A549 (cell line): ENCODE data around the gene CLASP1.

ENCODE experiments used
- CTCF ChIP-seq: fragments of >200 bp; sonication (Bioruptor Twin); formaldehyde crosslinking; IDR thresholded peaks from 3 replicates; pipeline ENCODE4 v1.5.1; 2016
- ESRRA ChIP-seq: fragments of 150-350 bp; IDR thresholded peaks from 2 replicates; pipeline ENCODE4 v1.6.1; 2014; ENCODE audit warnings: mild to moderate bottlenecking, low read length, borderline replicate concordance
- HEYL ChIP-seq: fragments of 250-450 bp; sonication (Bioruptor Pico); IDR thresholded peaks from 2 replicates; pipeline ENCODE4 v1.8.0; 2021; ENCODE audit warnings: mild to moderate bottlenecking, moderate library complexity
- RFX5 ChIP-seq: fragments of 450-650 bp; IDR thresholded peaks from 2 replicates; pipeline ENCODE4 v1.7.1; 2014; ENCODE audit warnings: antibody characterized with exemption, mild to moderate bottlenecking, moderate library complexity
- SMC3 ChIP-seq: fragments of >200 bp; sonication (Bioruptor Twin); formaldehyde crosslinking; IDR thresholded peaks from 3 replicates; pipeline ENCODE4 v1.6.1; 2018; ENCODE audit warnings: inconsistent platforms

DNA sequence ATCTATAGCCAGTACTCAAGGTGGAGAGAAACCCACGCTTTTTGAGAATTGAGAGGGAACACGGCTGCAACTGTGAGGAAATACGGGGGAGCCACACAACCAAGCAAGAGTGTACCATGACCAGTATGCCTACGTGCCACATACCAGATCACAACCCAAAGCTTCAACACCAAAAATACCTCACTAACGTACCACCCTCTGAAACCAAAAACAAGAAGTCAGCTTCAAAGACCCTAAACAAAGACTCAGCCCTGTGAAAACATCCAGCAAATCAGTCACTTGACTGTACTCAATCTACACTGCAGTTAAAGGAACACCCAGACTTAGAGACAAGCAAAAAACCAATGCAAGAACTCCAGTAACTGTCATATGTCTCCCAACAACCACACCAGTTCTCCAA, 101.6 kb downstream of the CLASP1 start:
- no peak for TF ChIP-seq ESRRA
- TF ChIP-seq HEYL (CRISPR knock-in tag): no peak
- TF ChIP-seq CTCF: no peak
- no peak for TF ChIP-seq RFX5
- no peak for TF ChIP-seq SMC3
